Lung (tissue), 12 donors: Measurements from ENCODE around the gene GRPEL1. TPM values are rescaled to one million over a fixed set of nuclear protein-coding genes. Genes with fewer than 3 reads are reported as not detected.
A peak's percentile ranks its signal among the peaks of the same experiment; 100 is the strongest.

Experiments used
- ATAC-seq: fragments of 200-7000 bp; cut with Tn5 transposase; one replicate; pipeline ENCODE4 v1.9.1; 2020; ENCODE audit warnings: moderate number of reproducible peaks; ENCODE audit not compliant: insufficient read depth, low FRiP score
- DNase-seq, 3 donors: peaks; one replicate each; pipeline ENCODE4 v3.0.0-alpha.2; 2013 to 2017
- H3K27ac ChIP-seq, 2 donors: one replicate each; pipeline ENCODE4 v1.5.1; 2013; ENCODE audit warnings: mild to moderate bottlenecking in 2 of 2, moderate library complexity in 2 of 2, control low read depth in 1 of 2, inconsistent platforms in 1 of 2, low read depth in 1 of 2, low read length in 1 of 2
- H3K27me3 ChIP-seq, 3 donors: one replicate each; pipeline ENCODE4 v1.5.1; 2013; ENCODE audit warnings: low read length in 2 of 3; ENCODE audit not compliant: control insufficient read depth in 3 of 3, insufficient read depth in 3 of 3
- H3K36me3 ChIP-seq, 4 donors: one replicate each; pipeline ENCODE4 v1.5.1; 2013; ENCODE audit warnings: low read length in 4 of 4, mild to moderate bottlenecking in 1 of 4, moderate library complexity in 1 of 4; ENCODE audit not compliant: control insufficient read depth in 4 of 4, insufficient read depth in 4 of 4
- H3K4me1 ChIP-seq, 5 donors: one replicate each; pipeline ENCODE4 v1.5.1; 2013; ENCODE audit warnings: low read length in 5 of 5, mild to moderate bottlenecking in 2 of 5, moderate library complexity in 1 of 5; ENCODE audit not compliant: control insufficient read depth in 5 of 5, insufficient read depth in 5 of 5
- H3K4me3 ChIP-seq: one replicate; pipeline ENCODE4 v1.5.1; 2013; ENCODE audit warnings: mild to moderate bottlenecking, control low read depth, moderate library complexity
- H3K9ac ChIP-seq, 2 donors: one replicate each; pipeline ENCODE4 v1.5.1; 2013; ENCODE audit warnings: low read length in 2 of 2, control low read depth in 1 of 2; ENCODE audit not compliant: insufficient read depth in 1 of 2
- H3K9me3 ChIP-seq, 4 donors: one replicate each; pipeline ENCODE4 v1.5.1; 2013; ENCODE audit warnings: low read length in 3 of 4, mild to moderate bottlenecking in 1 of 4, moderate library complexity in 1 of 4; ENCODE audit not compliant: control insufficient read depth in 4 of 4, insufficient read depth in 3 of 4
- CTCF ChIP-seq: IDR thresholded peaks from 2 replicates; pipeline ENCODE4 v1.5.1; 2012; ENCODE audit warnings: mild to moderate bottlenecking; ENCODE audit errors: control extremely low read depth, extremely low read depth
- WGBS, 2 donors: extraction: QIAGEN DNeasy Blood & Tissue Kit; methylation state at CpG; one replicate each; pipeline ENCODE4 v1.1.7; 2013; 5-methylcytosine and 5-hydroxymethylcytosine counted together
- polyA plus RNA-seq, 2 donors: library from polyadenylated mRNA; stranded (reverse); fragments of 200-250 nt; gene quantifications; one replicate each; pipeline ENCODE4 v1.2.1, GENCODE V29; 2013
- total RNA-seq, 2 donors: library from RNA; depleted of rRNA in 1 of 2; stranded (reverse); fragments of >200 nt in 1 of 2; gene quantifications; one replicate each; pipeline ENCODE4 v1.2.1, GENCODE V29; 2014 to 2021
- donor health status: control.
- donor health status: control.
- donor health status: Bipolar disorder and iron deficiency.
- donor health status: healthy.
- donor health status: DM: yes; HTN: yes; CAD: no.

The GRPEL1 gene
- total and polyA plus RNA-seq, 4 donors = 13.9 to 39.1 (median 29.3) TPM

DNA sequence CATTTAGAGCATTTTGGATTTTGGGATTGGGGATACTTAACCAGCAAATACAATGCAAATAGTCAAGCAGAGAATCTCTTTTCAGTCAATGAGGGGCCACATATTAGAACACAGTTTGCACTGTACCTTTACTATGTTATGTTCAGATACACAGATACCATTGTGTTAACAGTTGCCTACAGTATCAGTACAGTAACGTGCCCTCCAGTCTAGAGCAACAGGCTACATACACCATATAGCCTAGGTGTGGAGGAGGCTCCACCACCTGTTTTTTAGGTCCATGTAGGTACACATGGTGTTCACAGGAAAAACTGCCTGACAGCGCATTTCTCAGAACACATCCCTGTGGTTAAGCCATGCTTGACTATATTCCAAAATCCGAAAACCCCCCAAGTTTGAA lies 9.1 kb downstream of the GRPEL1 start:
- peaks cover 0 to 3% (median 0%) of the 10 kb centered on the region in 5 donors for H3K4me1 ChIP-seq
- DNase-seq (no peak), ATAC-seq (no peak)
- no peak overlapping the region for H3K9ac ChIP-seq
- WGBS, 2 donors = 92 to 94% methylated on average over 3 of the region's 3 CpGs
- no peak for TF ChIP-seq CTCF
- H3K27me3 ChIP-seq = no peaks in the 10 kb centered on the region
- H3K36me3 ChIP-seq = peaks cover 16 to 55% (median 51%) of the 10 kb centered on the region in 4 donors
- no peak overlapping the region for H3K4me3 ChIP-seq
- H3K27ac ChIP-seq = no peak overlapping the region
- H3K9me3 ChIP-seq = no peaks in the 10 kb centered on the region

DNA sequence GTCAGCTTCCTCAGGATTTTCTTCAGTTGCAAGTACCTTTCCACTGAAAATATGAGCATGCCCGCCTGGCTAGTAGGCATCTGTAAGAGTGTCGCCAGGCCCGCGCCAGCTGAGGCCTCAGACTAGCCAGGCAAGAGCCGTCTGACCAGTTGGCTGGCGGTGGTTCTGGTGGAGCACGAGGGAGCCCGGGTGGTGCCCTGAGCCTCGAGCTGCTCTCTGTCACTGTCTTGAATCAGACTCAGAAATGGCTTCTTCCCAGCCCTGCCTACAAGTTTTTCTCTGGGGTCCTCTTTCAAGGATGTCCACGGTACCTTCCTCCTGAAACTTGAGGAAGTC lies 11.9 kb downstream of the GRPEL1 start:
- DNase-seq (no peak), ATAC-seq (no peak)
- Histone ChIP-seq H3K4me1 (peaks cover 0 to 16% (median 3%) of the 10 kb centered on the region in 5 donors), H3K9me3 (no peaks in the 10 kb centered on the region), H3K36me3 (peaks cover 9 to 43% (median 34%) of the 10 kb centered on the region in 4 donors), H3K4me3 (no peak overlapping the region), H3K27me3 (no peaks in the 10 kb centered on the region), H3K27ac (no peak overlapping the region), H3K9ac (no peak overlapping the region)
- 92 to 94% methylated on average over 10 of the region's 10 CpGs for WGBS, 2 donors
- no peak for TF ChIP-seq CTCF

DNA sequence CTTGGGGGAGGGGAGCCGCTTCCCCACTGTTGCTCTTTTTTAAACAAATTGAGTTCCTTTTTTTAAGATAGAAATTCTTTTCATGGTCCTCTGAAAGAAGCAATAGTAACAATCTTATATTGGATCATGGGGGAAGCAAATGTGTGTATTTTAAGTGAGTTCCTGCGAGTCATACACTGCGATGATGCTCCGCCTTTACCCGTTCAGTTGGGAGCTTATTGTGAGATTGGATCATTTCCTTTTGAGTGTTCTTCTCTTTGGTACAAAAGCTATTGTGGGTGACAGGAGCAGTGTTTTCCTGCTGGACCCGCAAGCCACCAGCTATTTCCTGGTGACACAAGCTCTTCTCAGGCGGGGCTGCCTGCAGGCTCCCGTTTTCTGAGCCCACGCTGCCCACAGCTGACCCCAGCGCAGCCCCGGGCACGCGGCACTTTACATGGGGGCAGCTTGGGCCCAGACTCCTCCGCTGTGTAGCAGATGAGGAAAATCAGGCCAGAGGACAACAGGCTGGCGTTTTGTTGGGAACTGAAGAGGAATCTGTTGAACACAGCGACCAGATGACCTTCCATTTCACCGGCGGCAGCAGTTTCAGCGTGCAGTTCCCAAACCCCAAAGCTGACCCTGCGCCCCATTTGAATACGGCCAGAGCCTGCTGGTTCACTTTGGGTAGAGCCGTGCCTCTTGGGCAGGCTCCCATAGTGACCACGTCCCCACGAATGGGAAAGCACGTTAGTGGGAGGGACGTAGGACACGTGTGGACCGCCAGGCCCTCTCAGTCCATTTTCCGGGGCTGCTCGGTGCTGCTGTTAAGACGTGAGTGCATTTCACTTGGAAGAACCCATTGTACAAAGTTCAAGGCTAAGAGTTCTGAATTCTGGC lies 12.5 kb downstream of the GRPEL1 start:
- DNase-seq (no peak), ATAC-seq (no peak)
- no peak overlapping the region for H3K9ac ChIP-seq
- TF ChIP-seq CTCF = no peak
- H3K9me3 ChIP-seq = no peaks in the 10 kb centered on the region
- peaks cover 0 to 20% (median 3%) of the 10 kb centered on the region in 5 donors for H3K4me1 ChIP-seq
- peak overlapping the region in 1 of 2 donors; percentile 27 for H3K27ac ChIP-seq
- 76 to 85% methylated on average over 31 of the region's 31 CpGs for WGBS, 2 donors
- H3K36me3 ChIP-seq = peaks cover 3 to 40% (median 29%) of the 10 kb centered on the region in 4 donors
- no peak overlapping the region for H3K4me3 ChIP-seq
- H3K27me3 ChIP-seq = no peaks in the 10 kb centered on the region
